GM12873 (cell line): ENCODE measurements around the gene TTF1.

ENCODE experiments used
- TF ChIP-seq, protein P1 (sequence below): IDR thresholded peaks from 2 replicates; pipeline ENCODE4 v1.5.1; 2012; ENCODE audit warnings: low read depth, mild to moderate bottlenecking, moderate library complexity, low read length, control low read depth; ENCODE audit not compliant: insufficient read depth; ENCODE audit errors: missing control alignments

Gene TTF1

GRCh38 chr9:132441404-132441803, 34.8 kb upstream of the TTF1 start:
- TF ChIP-seq, protein P1, sequence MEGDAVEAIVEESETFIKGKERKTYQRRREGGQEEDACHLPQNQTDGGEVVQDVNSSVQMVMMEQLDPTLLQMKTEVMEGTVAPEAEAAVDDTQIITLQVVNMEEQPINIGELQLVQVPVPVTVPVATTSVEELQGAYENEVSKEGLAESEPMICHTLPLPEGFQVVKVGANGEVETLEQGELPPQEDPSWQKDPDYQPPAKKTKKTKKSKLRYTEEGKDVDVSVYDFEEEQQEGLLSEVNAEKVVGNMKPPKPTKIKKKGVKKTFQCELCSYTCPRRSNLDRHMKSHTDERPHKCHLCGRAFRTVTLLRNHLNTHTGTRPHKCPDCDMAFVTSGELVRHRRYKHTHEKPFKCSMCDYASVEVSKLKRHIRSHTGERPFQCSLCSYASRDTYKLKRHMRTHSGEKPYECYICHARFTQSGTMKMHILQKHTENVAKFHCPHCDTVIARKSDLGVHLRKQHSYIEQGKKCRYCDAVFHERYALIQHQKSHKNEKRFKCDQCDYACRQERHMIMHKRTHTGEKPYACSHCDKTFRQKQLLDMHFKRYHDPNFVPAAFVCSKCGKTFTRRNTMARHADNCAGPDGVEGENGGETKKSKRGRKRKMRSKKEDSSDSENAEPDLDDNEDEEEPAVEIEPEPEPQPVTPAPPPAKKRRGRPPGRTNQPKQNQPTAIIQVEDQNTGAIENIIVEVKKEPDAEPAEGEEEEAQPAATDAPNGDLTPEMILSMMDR = no peak

- TF ChIP-seq, protein P1 = no peak
Measured at GRCh38 chr9:132440735-132441134, 34.1 kb upstream of the TTF1 start.

DNA sequence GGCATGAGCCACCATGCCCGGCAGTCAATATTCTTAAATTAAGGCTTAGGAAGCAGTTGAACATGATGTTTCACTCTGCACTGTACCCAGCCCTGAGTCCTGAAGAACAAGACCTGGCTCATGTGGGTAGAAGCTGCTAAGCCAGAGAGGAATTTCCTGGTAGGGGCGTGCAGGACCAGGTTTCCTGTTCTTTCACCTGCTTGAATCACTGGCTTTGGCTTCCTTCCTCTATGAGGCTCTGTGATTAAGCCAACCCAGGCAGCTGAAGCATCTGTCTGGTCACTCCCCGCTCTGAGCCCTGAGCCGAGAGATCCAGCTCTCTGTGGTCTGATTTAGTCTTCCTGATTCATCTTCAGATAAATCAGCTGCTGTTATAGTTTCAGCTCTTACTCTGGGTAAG, 32.5 kb upstream of the TTF1 start:
- TF ChIP-seq, protein P1 = no peak

- TF ChIP-seq, protein P1 = no peak
Measured at GRCh38 chr9:132434881-132435280, 28.2 kb upstream of the TTF1 start.

DNA sequence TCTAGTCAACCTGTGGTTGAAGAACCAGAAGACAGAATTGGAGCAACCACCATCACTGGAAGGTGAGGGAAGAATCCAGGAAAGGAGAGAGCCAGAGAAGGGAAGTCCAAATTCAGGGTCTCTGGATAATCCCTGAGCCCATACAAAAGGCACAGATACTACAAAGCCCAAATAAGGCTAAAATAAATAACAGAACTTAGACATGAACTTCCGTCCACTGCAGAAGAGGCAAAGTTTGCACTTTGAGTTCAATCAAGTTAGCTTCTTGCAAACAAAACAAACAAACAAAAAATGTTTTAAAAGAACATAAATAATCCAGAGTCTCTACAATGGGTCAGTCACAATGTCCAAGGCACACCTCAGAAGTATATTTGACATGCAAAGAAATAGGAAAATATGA, 24.4 kb upstream of the TTF1 start:
- TF ChIP-seq, protein P1 = no peak

- TF ChIP-seq, protein P1 = no peak
Measured at GRCh38 chr9:132426639-132427414, 20.2 kb upstream of the TTF1 start.

DNA sequence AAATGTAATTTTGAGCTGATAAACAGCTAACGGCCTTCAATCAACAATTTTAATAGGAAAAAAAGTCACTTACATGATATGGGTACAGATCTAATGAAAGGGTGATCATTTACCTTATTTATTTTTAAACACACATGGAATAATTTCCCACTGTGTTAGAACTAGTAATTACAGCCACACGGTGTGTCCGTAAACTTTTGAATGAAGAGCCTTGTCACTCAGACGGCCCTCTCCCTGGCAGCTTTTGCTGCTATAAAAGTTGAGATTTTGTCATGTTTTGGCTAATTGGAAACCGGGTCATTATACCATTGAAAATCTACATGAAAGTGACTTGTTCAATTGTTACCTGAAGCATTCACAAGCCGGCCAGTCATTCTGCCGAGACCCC, 19.0 kb upstream of the TTF1 start:
- TF ChIP-seq, protein P1 = no peak
